ENCODE data around the gene MORN3.

GRCh38 chr12:121697093-121697698, 27.7 kb upstream of the MORN3 start:
- no peak for TF ChIP-seq POLR2A (IDR thresholded peaks at IDR 0.05)
- TF ChIP-seq CTCF (IDR thresholded peaks at IDR 0.05), result peak; percentile 55 to 82 (median 70)

Measured in adrenal gland (tissue), 5 donors.